PC-9 (cell line): ENCODE results near the gene WDR83.
"Not testable (repeated sequence)": the region's sequence is repeated elsewhere in the genome, so short reads cannot be mapped to it uniquely, and the experiment has no call there.

Source experiments
- CTCF ChIP-seq: fragments of 200-600 bp; sonication (generic); conservative IDR thresholded peaks from 2 replicates; pipeline ENCODE4 v1.6.1; 2017; ENCODE audit warnings: mixed run types, antibody characterized with exemption, mild to moderate bottlenecking, moderate library complexity
- EZH2 ChIP-seq: fragments of 200-600 bp; sonication (generic); IDR thresholded peaks from 2 replicates; pipeline ENCODE4 v1.8.0; 2017; ENCODE audit warnings: antibody characterized with exemption, low read depth

- not testable (repeated sequence) for TF ChIP-seq CTCF, EZH2
Measured at GRCh38 chr19:12697425-12697824, 30.8 kb downstream of the WDR83 start.
